Measurements from ENCODE around the gene ZNF41.

ZNF41 gene

GRCh38 chrX:47446971-47447370 is 36.1 kb downstream of the ZNF41 start:
- no peak for DNase-seq (ENCODE audit: low read depth)
- H3K4me3 ChIP-seq (ENCODE audit: low read depth, low read length): no peak overlapping the region
- TF ChIP-seq CTCF (IDR thresholded peaks at IDR 0.05; ENCODE audit: control insufficient read depth, extremely low read depth, insufficient read depth): no peak

GRCh38 chrX:47446431-47446830 is 36.6 kb downstream of the ZNF41 start:
- no peak for DNase-seq (ENCODE audit: low read depth)
- no peak for TF ChIP-seq CTCF (IDR thresholded peaks at IDR 0.05; ENCODE audit: control insufficient read depth, extremely low read depth, insufficient read depth)
- no peak overlapping the region for H3K4me3 ChIP-seq (ENCODE audit: low read depth, low read length)

- no peak for TF ChIP-seq CTCF (IDR thresholded peaks at IDR 0.05; ENCODE audit: control insufficient read depth, extremely low read depth, insufficient read depth)
- no peak for DNase-seq (ENCODE audit: low read depth)
- no peak overlapping the region for H3K4me3 ChIP-seq (ENCODE audit: low read depth, low read length)
Observed at GRCh38 chrX:47430925-47431324, 52.1 kb downstream of the ZNF41 start.

- TF ChIP-seq CTCF (IDR thresholded peaks at IDR 0.05; ENCODE audit: control insufficient read depth, extremely low read depth, insufficient read depth): no peak
- DNase-seq (ENCODE audit: low read depth): no peak
- no peak overlapping the region for H3K4me3 ChIP-seq (ENCODE audit: low read depth, low read length)
Observed at GRCh38 chrX:47422444-47422843, 60.6 kb downstream of the ZNF41 start.

GRCh38 chrX:47420962-47421361 is 62.1 kb downstream of the ZNF41 start:
- TF ChIP-seq CTCF (IDR thresholded peaks at IDR 0.05; ENCODE audit: control insufficient read depth, extremely low read depth, insufficient read depth): no peak
- DNase-seq (ENCODE audit: low read depth): no peak
- no peak overlapping the region for H3K4me3 ChIP-seq (ENCODE audit: low read depth, low read length)

GRCh38 chrX:47420265-47420664 is 62.8 kb downstream of the ZNF41 start:
- no peak for TF ChIP-seq CTCF (IDR thresholded peaks at IDR 0.05; ENCODE audit: control insufficient read depth, extremely low read depth, insufficient read depth)
- no peak overlapping the region for H3K4me3 ChIP-seq (ENCODE audit: low read depth, low read length)
- no peak for DNase-seq (ENCODE audit: low read depth)

GRCh38 chrX:47413179-47413594 is 69.8 kb downstream of the ZNF41 start:
- H3K4me3 ChIP-seq (ENCODE audit: low read depth, low read length): no peak overlapping the region
- no peak for TF ChIP-seq CTCF (IDR thresholded peaks at IDR 0.05; ENCODE audit: control insufficient read depth, extremely low read depth, insufficient read depth)
- no peak for DNase-seq (ENCODE audit: low read depth)

All from LNCaP clone FGC (cell line).